Astrocyte (in vitro differentiated cells and primary cell): ENCODE data around the gene RNF144A. TPM values are rescaled to one million over a fixed set of nuclear protein-coding genes. Genes with fewer than 3 reads are reported as not detected.
A peak's percentile ranks its signal among the peaks of the same experiment; 100 is the strongest.

Experiments
- DNase-seq: peaks from one replicate; pipeline ENCODE4 v3.0.0-alpha.2; 2010; ENCODE audit warnings: low read depth
- FAIRE-seq: peaks from 2 replicates; lab custom pipeline; 2011; peaks lifted over from hg19 to GRCh38; lab: Jason Lieb, UNC
- H2AFZ ChIP-seq: 2 replicates; pipeline ENCODE4 v1.6.0; 2012; ENCODE audit warnings: low read depth, low read length, inconsistent platforms
- H3K27ac ChIP-seq: 2 replicates; pipeline ENCODE4 v1.5.1; 2011; ENCODE audit warnings: low read depth, low read length, inconsistent platforms
- H3K27me3 ChIP-seq: 2 replicates; pipeline ENCODE4 v1.6.0; 2011; ENCODE audit warnings: low read length, inconsistent platforms; ENCODE audit not compliant: insufficient read depth
- H3K36me3 ChIP-seq: 2 replicates; pipeline ENCODE4 v1.5.1; 2011; ENCODE audit warnings: low read length, inconsistent platforms; ENCODE audit not compliant: insufficient read depth
- H3K4me1 ChIP-seq: 2 replicates; pipeline ENCODE4 v1.5.1; 2011; ENCODE audit warnings: low read length, inconsistent platforms; ENCODE audit not compliant: insufficient read depth
- H3K4me2 ChIP-seq: 2 replicates; pipeline ENCODE4 v1.6.0; 2012; ENCODE audit warnings: low read length, inconsistent platforms
- H3K4me3 ChIP-seq: 2 replicates; pipeline ENCODE4 v1.5.1; 2011; ENCODE audit warnings: low read depth, mild to moderate bottlenecking, low read length, inconsistent platforms; ENCODE audit not compliant: insufficient read depth
- H3K79me2 ChIP-seq: 2 replicates; pipeline ENCODE4 v1.6.0; 2012; ENCODE audit warnings: mild to moderate bottlenecking, low read length, inconsistent platforms; ENCODE audit not compliant: insufficient read depth
- H3K9ac ChIP-seq: 2 replicates; pipeline ENCODE4 v1.6.0; 2012; ENCODE audit warnings: mild to moderate bottlenecking, low read length, inconsistent platforms
- H3K9me3 ChIP-seq: 2 replicates; pipeline ENCODE4 v1.5.1; 2012; ENCODE audit warnings: low read depth, mild to moderate bottlenecking, low read length, inconsistent platforms; ENCODE audit not compliant: insufficient read depth
- H4K20me1 ChIP-seq: 2 replicates; pipeline ENCODE4 v1.6.0; 2012; ENCODE audit warnings: low read length, inconsistent platforms; ENCODE audit not compliant: insufficient read depth
- H3K27ac Mint-ChIP-seq: one replicate; pipeline ENCODE4 v1.8.0; 2021; ENCODE audit warnings: mild to moderate bottlenecking, mixed read lengths; ENCODE audit not compliant: unreplicated experiment
- H3K27me3 Mint-ChIP-seq: one replicate; pipeline ENCODE4 v1.8.0; 2021; ENCODE audit warnings: low read depth, mixed read lengths; ENCODE audit not compliant: unreplicated experiment
- H3K36me3 Mint-ChIP-seq: one replicate; pipeline ENCODE4 v1.8.0; 2021; ENCODE audit warnings: low read depth, mixed read lengths; ENCODE audit not compliant: unreplicated experiment
- H3K4me1 Mint-ChIP-seq: one replicate; pipeline ENCODE4 v1.8.0; 2021; ENCODE audit warnings: low read depth, mixed read lengths; ENCODE audit not compliant: unreplicated experiment
- H3K4me3 Mint-ChIP-seq: one replicate; pipeline ENCODE4 v1.8.0; 2021; ENCODE audit warnings: mild to moderate bottlenecking, moderate library complexity, mixed read lengths; ENCODE audit not compliant: unreplicated experiment
- H3K9me3 Mint-ChIP-seq: one replicate; pipeline ENCODE4 v1.8.0; 2021; ENCODE audit warnings: mild to moderate bottlenecking, mixed read lengths; ENCODE audit not compliant: unreplicated experiment
- CTCF ChIP-seq: IDR thresholded peaks from 2 replicates; pipeline ENCODE4 v1.5.1; 2011; ENCODE audit warnings: low read depth, mild to moderate bottlenecking, inconsistent platforms, low read length, moderate library complexity; ENCODE audit not compliant: insufficient read depth
- EZH2 ChIP-seq: IDR thresholded peaks from 2 replicates; pipeline ENCODE4 v1.6.1; 2012; ENCODE audit warnings: mild to moderate bottlenecking, low read length, inconsistent platforms; ENCODE audit not compliant: insufficient read depth
- total RNA-seq: library from RNA; stranded (reverse); gene quantifications from 2 replicates; pipeline ENCODE4 v1.2.1, GENCODE V29; 2021

Gene RNF144A
- total RNA-seq, 1 donor from 2014 or later, result 4.9 TPM

GRCh38 chr2:6960659-6961058, 43.4 kb downstream of the RNF144A start:
- peaks cover 6% of the 10 kb centered on the region for H3K4me1 Mint-ChIP-seq
- no peak overlapping the region for H3K4me2 ChIP-seq
- no peak overlapping the region for H2AFZ ChIP-seq
- DNase-seq, result peak; percentile 68
- H4K20me1 ChIP-seq, result no peaks in the 10 kb centered on the region
- no peak overlapping the region for H3K27ac ChIP-seq
- no peak overlapping the region for H3K4me3 ChIP-seq
- no peak for TF ChIP-seq CTCF
- no peak for TF ChIP-seq EZH2
- H3K36me3 ChIP-seq, result no peaks in the 10 kb centered on the region
- no peak for FAIRE-seq
- peaks cover 4% of the 10 kb centered on the region for H3K4me1 ChIP-seq
- H3K9me3 ChIP-seq, result no peaks in the 10 kb centered on the region
- H3K36me3 Mint-ChIP-seq, result no peaks in the 10 kb centered on the region
- no peaks in the 10 kb centered on the region for H3K79me2 ChIP-seq
- H3K27ac Mint-ChIP-seq, result no peak overlapping the region
- H3K4me3 Mint-ChIP-seq, result no peak overlapping the region
- no peaks in the 10 kb centered on the region for H3K27me3 ChIP-seq
- no peaks in the 10 kb centered on the region for H3K27me3 Mint-ChIP-seq
- H3K9ac ChIP-seq, result no peak overlapping the region
- H3K9me3 Mint-ChIP-seq, result no peaks in the 10 kb centered on the region

GRCh38 chr2:6963727-6964126, 46.5 kb downstream of the RNF144A start:
- Histone ChIP-seq H3K9ac (no peak overlapping the region), H4K20me1 (no peaks in the 10 kb centered on the region), H3K79me2 (no peaks in the 10 kb centered on the region), H3K9me3 (no peaks in the 10 kb centered on the region), H3K27me3 (peaks cover 2% of the 10 kb centered on the region), H3K27ac (no peak overlapping the region), H3K4me2 (no peak overlapping the region), H3K4me1 (no peaks in the 10 kb centered on the region), H3K36me3 (no peaks in the 10 kb centered on the region), H2AFZ (no peak overlapping the region), H3K4me3 (no peak overlapping the region)
- Mint-ChIP-seq H3K36me3 (no peaks in the 10 kb centered on the region), H3K27me3 (peaks cover 3% of the 10 kb centered on the region), H3K9me3 (peaks cover 4% of the 10 kb centered on the region), H3K4me1 (no peaks in the 10 kb centered on the region), H3K27ac (no peak overlapping the region), H3K4me3 (no peak overlapping the region)
- TF ChIP-seq CTCF, result no peak
- TF ChIP-seq EZH2, result no peak
- DNase-seq, result no peak
- no peak for FAIRE-seq

GRCh38 chr2:6965071-6965795, 48.0 kb downstream of the RNF144A start:
- H3K27ac Mint-ChIP-seq, result no peak overlapping the region
- H3K27me3 Mint-ChIP-seq, result peaks cover 3% of the 10 kb centered on the region
- H3K9me3 ChIP-seq, result no peaks in the 10 kb centered on the region
- H4K20me1 ChIP-seq, result no peaks in the 10 kb centered on the region
- H3K4me3 Mint-ChIP-seq, result no peak overlapping the region
- peaks cover 3% of the 10 kb centered on the region for H3K36me3 Mint-ChIP-seq
- DNase-seq (no peak), FAIRE-seq (no peak)
- no peak overlapping the region for H2AFZ ChIP-seq
- TF ChIP-seq CTCF (no peak), EZH2 (no peak)
- no peak overlapping the region for H3K27ac ChIP-seq
- H3K79me2 ChIP-seq, result no peaks in the 10 kb centered on the region
- H3K4me3 ChIP-seq, result no peak overlapping the region
- H3K4me2 ChIP-seq, result no peak overlapping the region
- H3K27me3 ChIP-seq, result peaks cover 2% of the 10 kb centered on the region
- no peak overlapping the region for H3K9ac ChIP-seq
- no peaks in the 10 kb centered on the region for H3K4me1 ChIP-seq
- no peaks in the 10 kb centered on the region for H3K4me1 Mint-ChIP-seq
- no peaks in the 10 kb centered on the region for H3K36me3 ChIP-seq
- peaks cover 4% of the 10 kb centered on the region for H3K9me3 Mint-ChIP-seq
